Endothelial cell (in vitro differentiated cells): ENCODE measurements around the gene PARVG. TPM values are rescaled to one million over a fixed set of nuclear protein-coding genes. Genes with fewer than 3 reads are reported as not detected.
"Not testable (repeated sequence)": the region's sequence is repeated elsewhere in the genome, so short reads cannot be mapped to it uniquely, and the experiment has no call there.

Experiments used
- DNase-seq: peaks from one replicate; pipeline ENCODE4 v3.0.0; 2021; ENCODE audit warnings: low spot score
- H3K27ac Mint-ChIP-seq: one replicate; pipeline ENCODE4 v1.8.0; 2021; ENCODE audit warnings: mixed read lengths, inconsistent platforms; ENCODE audit not compliant: unreplicated experiment
- H3K27me3 Mint-ChIP-seq: one replicate; pipeline ENCODE4 v1.8.0; 2021; ENCODE audit warnings: mild to moderate bottlenecking, moderate library complexity, mixed read lengths, inconsistent platforms; ENCODE audit not compliant: unreplicated experiment
- H3K36me3 Mint-ChIP-seq: one replicate; pipeline ENCODE4 v1.8.0; 2021; ENCODE audit warnings: mild to moderate bottlenecking, low read depth, mixed read lengths, inconsistent platforms; ENCODE audit not compliant: unreplicated experiment
- H3K4me1 Mint-ChIP-seq: one replicate; pipeline ENCODE4 v1.8.0; 2021; ENCODE audit warnings: mild to moderate bottlenecking, mixed read lengths, inconsistent platforms; ENCODE audit not compliant: unreplicated experiment
- H3K4me3 Mint-ChIP-seq: one replicate; pipeline ENCODE4 v1.8.0; 2021; ENCODE audit warnings: mild to moderate bottlenecking, mixed read lengths, inconsistent platforms; ENCODE audit not compliant: unreplicated experiment
- H3K9me3 Mint-ChIP-seq: one replicate; pipeline ENCODE4 v1.8.0; 2021; ENCODE audit warnings: mixed read lengths, inconsistent platforms; ENCODE audit not compliant: unreplicated experiment
- total RNA-seq: library from RNA; stranded (reverse); fragmentation: NEBNext Ultra II Directional; extraction: Animal tissue kit (Norgen Biotek cat#: 25700); gene quantifications from one replicate; pipeline ENCODE4 v1.2.1, GENCODE V29; 2021; ENCODE audit not compliant: unreplicated experiment
- TF ChIP-seq, protein P1 (sequence below): fragments of 200-600 bp; sonication (generic); IDR thresholded peaks from one replicate; pipeline ENCODE4 v1.5.0; 2021; ENCODE audit warnings: antibody characterized with exemption; ENCODE audit not compliant: unreplicated experiment

Gene PARVG
- total RNA-seq, 1 donor from 2014 or later = 0.90 TPM

DNA sequence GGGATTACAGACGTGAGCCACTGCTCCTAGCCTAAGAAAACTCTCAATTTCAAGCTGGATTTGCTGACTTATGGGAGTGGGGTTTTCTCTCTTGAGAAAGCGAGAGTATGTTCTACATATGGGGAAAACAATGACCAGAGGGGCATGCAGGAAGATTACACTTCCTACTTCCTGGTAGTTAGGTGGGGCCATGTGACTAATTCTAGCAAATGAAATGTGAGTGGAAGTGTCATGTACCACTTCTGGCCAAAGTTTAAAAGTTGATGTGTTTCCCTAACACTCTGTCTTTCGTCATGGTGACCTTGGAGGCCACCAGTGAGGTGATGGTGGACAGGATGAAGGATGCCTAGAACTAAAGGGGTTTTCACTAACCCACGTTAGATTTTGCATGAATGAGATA, 50.5 kb downstream of the PARVG start:
- Mint-ChIP-seq H3K27ac (no peak overlapping the region), H3K4me1 (peaks cover 3% of the 10 kb centered on the region), H3K27me3 (no peaks in the 10 kb centered on the region), H3K36me3 (no peaks in the 10 kb centered on the region), H3K9me3 (no peaks in the 10 kb centered on the region), H3K4me3 (no peak overlapping the region)
- TF ChIP-seq, protein P1, sequence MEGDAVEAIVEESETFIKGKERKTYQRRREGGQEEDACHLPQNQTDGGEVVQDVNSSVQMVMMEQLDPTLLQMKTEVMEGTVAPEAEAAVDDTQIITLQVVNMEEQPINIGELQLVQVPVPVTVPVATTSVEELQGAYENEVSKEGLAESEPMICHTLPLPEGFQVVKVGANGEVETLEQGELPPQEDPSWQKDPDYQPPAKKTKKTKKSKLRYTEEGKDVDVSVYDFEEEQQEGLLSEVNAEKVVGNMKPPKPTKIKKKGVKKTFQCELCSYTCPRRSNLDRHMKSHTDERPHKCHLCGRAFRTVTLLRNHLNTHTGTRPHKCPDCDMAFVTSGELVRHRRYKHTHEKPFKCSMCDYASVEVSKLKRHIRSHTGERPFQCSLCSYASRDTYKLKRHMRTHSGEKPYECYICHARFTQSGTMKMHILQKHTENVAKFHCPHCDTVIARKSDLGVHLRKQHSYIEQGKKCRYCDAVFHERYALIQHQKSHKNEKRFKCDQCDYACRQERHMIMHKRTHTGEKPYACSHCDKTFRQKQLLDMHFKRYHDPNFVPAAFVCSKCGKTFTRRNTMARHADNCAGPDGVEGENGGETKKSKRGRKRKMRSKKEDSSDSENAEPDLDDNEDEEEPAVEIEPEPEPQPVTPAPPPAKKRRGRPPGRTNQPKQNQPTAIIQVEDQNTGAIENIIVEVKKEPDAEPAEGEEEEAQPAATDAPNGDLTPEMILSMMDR = no peak
- no peak for DNase-seq

DNA sequence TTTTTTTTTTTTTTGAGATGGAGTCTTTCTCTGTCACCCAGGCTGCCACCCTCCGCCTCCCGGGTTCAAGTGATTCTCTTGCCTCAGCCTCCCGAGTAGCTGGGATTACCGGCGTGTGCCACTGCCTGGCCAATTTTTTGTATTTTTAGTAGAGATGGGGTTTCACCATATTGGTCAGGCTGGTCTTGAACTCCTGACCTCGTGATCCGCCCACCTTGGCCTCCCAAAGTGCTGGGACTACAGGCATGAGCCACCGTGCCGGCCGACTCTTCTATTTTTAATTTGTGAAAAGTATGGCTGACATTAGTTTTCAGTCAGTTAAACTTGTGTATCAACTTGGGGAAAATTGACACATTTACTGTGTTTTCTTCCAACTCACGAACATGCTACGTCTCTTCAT, 53.6 kb downstream of the PARVG start:
- H3K36me3 Mint-ChIP-seq, DNase-seq, H3K9me3 Mint-ChIP-seq, H3K27me3 Mint-ChIP-seq, H3K4me1 Mint-ChIP-seq, H3K4me3 Mint-ChIP-seq, H3K27ac Mint-ChIP-seq: not testable (repeated sequence)

- no peaks in the 10 kb centered on the region for H3K36me3 Mint-ChIP-seq
- H3K4me1 Mint-ChIP-seq = peaks cover 3% of the 10 kb centered on the region
- H3K9me3 Mint-ChIP-seq = no peaks in the 10 kb centered on the region
- TF ChIP-seq, protein P1 = no peak
- H3K4me3 Mint-ChIP-seq = no peak overlapping the region
- DNase-seq = no peak
- no peak overlapping the region for H3K27ac Mint-ChIP-seq
- no peaks in the 10 kb centered on the region for H3K27me3 Mint-ChIP-seq
These were observed 56.6 kb downstream of the PARVG start for GRCh38 chr22:44237290-44237689.

- not testable (repeated sequence) for H3K36me3 Mint-ChIP-seq, H3K27ac Mint-ChIP-seq, DNase-seq, H3K27me3 Mint-ChIP-seq, H3K9me3 Mint-ChIP-seq, H3K4me3 Mint-ChIP-seq, H3K4me1 Mint-ChIP-seq
These were observed 60.4 kb downstream of the PARVG start for GRCh38 chr22:44241121-44241520.

- H3K4me1 Mint-ChIP-seq = no peaks in the 10 kb centered on the region
- H3K27me3 Mint-ChIP-seq = peaks cover 2% of the 10 kb centered on the region
- no peak for DNase-seq
- H3K27ac Mint-ChIP-seq = no peak overlapping the region
- peaks cover 9% of the 10 kb centered on the region for H3K36me3 Mint-ChIP-seq
- TF ChIP-seq, protein P1 = no peak
- H3K4me3 Mint-ChIP-seq = no peak overlapping the region
- H3K9me3 Mint-ChIP-seq = no peaks in the 10 kb centered on the region
These were observed 62.4 kb downstream of the PARVG start for GRCh38 chr22:44242946-44243724.

GRCh38 chr22:44243761-44244160, 63.0 kb downstream of the PARVG start:
- peaks cover 2% of the 10 kb centered on the region for H3K27me3 Mint-ChIP-seq
- peaks cover 12% of the 10 kb centered on the region for H3K36me3 Mint-ChIP-seq
- no peak overlapping the region for H3K4me3 Mint-ChIP-seq
- no peaks in the 10 kb centered on the region for H3K9me3 Mint-ChIP-seq
- TF ChIP-seq, protein P1 = no peak
- H3K4me1 Mint-ChIP-seq = no peaks in the 10 kb centered on the region
- no peak for DNase-seq
- H3K27ac Mint-ChIP-seq = no peak overlapping the region
